Lower lobe of right lung (tissue), 2 donors: ENCODE data around the gene TRIP11. TPM values are rescaled to one million over a fixed set of nuclear protein-coding genes. Genes with fewer than 3 reads are reported as not detected.

Source experiments
- ATAC-seq, 2 donors: fragments of 200-7000 bp; cut with Tn5 transposase; one replicate each; pipeline ENCODE4 v1.9.1; 2020 to 2022; ENCODE audit warnings: mild to moderate bottlenecking in 2 of 2, moderate library complexity in 2 of 2
- DNase-seq: peaks from one replicate; pipeline ENCODE4 v3.0.0-alpha.2; 2020
- H3K27ac ChIP-seq: fragments of 200-600 bp; one replicate; pipeline ENCODE4 v1.8.0; 2022
- H3K27me3 ChIP-seq: fragments of 200-600 bp; one replicate; pipeline ENCODE4 v1.8.0; 2022; ENCODE audit warnings: low read depth
- H3K36me3 ChIP-seq: fragments of 200-600 bp; one replicate; pipeline ENCODE4 v1.8.0; 2022; ENCODE audit warnings: mild to moderate bottlenecking
- H3K4me1 ChIP-seq: fragments of 200-600 bp; one replicate; pipeline ENCODE4 v1.8.0; 2022
- H3K4me3 ChIP-seq: fragments of 200-600 bp; one replicate; pipeline ENCODE4 v1.8.0; 2022; ENCODE audit warnings: mild to moderate bottlenecking
- H3K9me3 ChIP-seq: fragments of 200-600 bp; one replicate; pipeline ENCODE4 v1.8.0; 2022
- CTCF ChIP-seq: fragments of 200-600 bp; IDR thresholded peaks from one replicate; pipeline ENCODE4 v1.8.0; 2022; ENCODE audit warnings: antibody characterized with exemption, mild to moderate bottlenecking
- intact Hi-C: fragments of 100-400 bp; cut with DNase I; formaldehyde crosslinking; loops from one replicate; pipeline ENCODE4 v1.11.0; 2022
- total RNA-seq: library from RNA; stranded (reverse); fragmentation: NEBNext Ultra II Directional; extraction: Animal tissue kit (Norgen Biotek cat#: 25700); gene quantifications from one replicate; pipeline ENCODE4 v1.2.1, GENCODE V29; 2021
- donor health status: DM: no; HTN: yes; CAD: no; lungs with severe emphysema.

Gene TRIP11
- total RNA-seq, 1 donor from 2014 or later: 62.6 TPM

- intact Hi-C loops: no loop called here
- H3K27ac ChIP-seq: no peak overlapping the region
- H3K4me3 ChIP-seq: no peak overlapping the region
- ATAC-seq: peak in 1 of 2 donors; percentile 33
- no peaks in the 10 kb centered on the region for H3K27me3 ChIP-seq
- peaks cover 40% of the 10 kb centered on the region for H3K4me1 ChIP-seq
- no peak for DNase-seq
- no peaks in the 10 kb centered on the region for H3K9me3 ChIP-seq
- TF ChIP-seq CTCF: no peak
- peaks cover 32% of the 10 kb centered on the region for H3K36me3 ChIP-seq
These were observed 5.8 kb downstream of the TRIP11 start for GRCh38 chr14:92033906-92034687.

GRCh38 chr14:92033433-92033832, 6.4 kb downstream of the TRIP11 start:
- no peak for TF ChIP-seq CTCF
- H3K9me3 ChIP-seq: no peaks in the 10 kb centered on the region
- H3K27ac ChIP-seq: no peak overlapping the region
- DNase-seq (no peak), ATAC-seq (no peak)
- no peaks in the 10 kb centered on the region for H3K27me3 ChIP-seq
- intact Hi-C loops: no loop called here
- H3K36me3 ChIP-seq: peaks cover 33% of the 10 kb centered on the region
- H3K4me1 ChIP-seq: peaks cover 33% of the 10 kb centered on the region
- H3K4me3 ChIP-seq: no peak overlapping the region

GRCh38 chr14:92026548-92027190, 13.2 kb downstream of the TRIP11 start:
- Histone ChIP-seq H3K27me3 (no peaks in the 10 kb centered on the region), H3K27ac (no peak overlapping the region), H3K36me3 (peaks cover 81% of the 10 kb centered on the region), H3K9me3 (no peaks in the 10 kb centered on the region), H3K4me1 (no peaks in the 10 kb centered on the region), H3K4me3 (no peak overlapping the region)
- no peak for DNase-seq
- TF ChIP-seq CTCF: no peak
- intact Hi-C loops: no loop called here
- ATAC-seq: no peak

- Histone ChIP-seq H3K36me3 (peaks cover 81% of the 10 kb centered on the region), H3K4me3 (no peak overlapping the region), H3K27ac (no peak overlapping the region), H3K4me1 (no peaks in the 10 kb centered on the region), H3K9me3 (no peaks in the 10 kb centered on the region), H3K27me3 (no peaks in the 10 kb centered on the region)
- TF ChIP-seq CTCF: no peak
- ATAC-seq (no peak), DNase-seq (no peak)
- intact Hi-C loops: no loop called here
These were observed 17.8 kb downstream of the TRIP11 start for GRCh38 chr14:92022036-92022435.

GRCh38 chr14:92021523-92021922, 18.3 kb downstream of the TRIP11 start:
- intact Hi-C loops: no loop called here
- ATAC-seq: no peak

More at GRCh38 chr14:92021523-92021922, 18.3 kb downstream of the TRIP11 start:
- no peak for TF ChIP-seq CTCF
- no peaks in the 10 kb centered on the region for H3K9me3 ChIP-seq
- no peak overlapping the region for H3K4me3 ChIP-seq
- no peaks in the 10 kb centered on the region for H3K27me3 ChIP-seq
- no peak for DNase-seq
- no peaks in the 10 kb centered on the region for H3K4me1 ChIP-seq
- no peak overlapping the region for H3K27ac ChIP-seq
- peaks cover 82% of the 10 kb centered on the region for H3K36me3 ChIP-seq
